Fibroblast of peridontal ligament (primary cell): ENCODE results near the gene STYXL2.

Source experiments
- DNase-seq: peaks from one replicate; pipeline ENCODE4 v3.0.0-alpha.2; 2010; ENCODE audit errors: extremely low read depth

Gene STYXL2

GRCh38 chr1:167093846-167094516, at the start of gene STYXL2:
TSS of gene STYXL2 (plus strand) at chr1:167094075. CDS start at chr1:167094850, 775 bp downstream.
- DNase-seq = no peak

GRCh38 chr1:167051907-167052306, 42.0 kb upstream of the STYXL2 start:
- no peak for DNase-seq

GRCh38 chr1:167052389-167052788, 41.5 kb upstream of the STYXL2 start:
- DNase-seq = no peak

GRCh38 chr1:167054531-167054930, 39.3 kb upstream of the STYXL2 start:
- no peak for DNase-seq

GRCh38 chr1:167054946-167055630, 38.8 kb upstream of the STYXL2 start:
- no peak for DNase-seq

- no peak for DNase-seq
Measured at GRCh38 chr1:167056529-167057231, 37.2 kb upstream of the STYXL2 start.

GRCh38 chr1:167057241-167057688, 36.6 kb upstream of the STYXL2 start:
- peak; percentile 8 for DNase-seq

GRCh38 chr1:167059045-167059808, 34.6 kb upstream of the STYXL2 start:
- peak; percentile 66 for DNase-seq

GRCh38 chr1:167059809-167060107, 34.1 kb upstream of the STYXL2 start:
- DNase-seq = no peak

GRCh38 chr1:167060141-167061072, 33.5 kb upstream of the STYXL2 start:
- peak; percentile 4 for DNase-seq

GRCh38 chr1:167061073-167061464, 32.8 kb upstream of the STYXL2 start:
- no peak for DNase-seq

GRCh38 chr1:167064621-167065020, 29.3 kb upstream of the STYXL2 start:
- DNase-seq = no peak

- no peak for DNase-seq
Measured at GRCh38 chr1:167065471-167065870, 28.4 kb upstream of the STYXL2 start.

GRCh38 chr1:167066333-167067122, 27.3 kb upstream of the STYXL2 start:
- peak; percentile 34 for DNase-seq

- DNase-seq = no peak
Measured at GRCh38 chr1:167067904-167068303, 26.0 kb upstream of the STYXL2 start.

- no peak for DNase-seq
Measured at GRCh38 chr1:167068761-167069160, 25.1 kb upstream of the STYXL2 start.

- no peak for DNase-seq
Measured at GRCh38 chr1:167071286-167071685, 22.6 kb upstream of the STYXL2 start.

- no peak for DNase-seq
Measured at GRCh38 chr1:167076136-167076710, 17.7 kb upstream of the STYXL2 start.

GRCh38 chr1:167077128-167077867, 16.6 kb upstream of the STYXL2 start:
- DNase-seq = no peak
